GM12801 (cell line): ENCODE results near the gene KXD1.

ENCODE experiments used
- TF ChIP-seq, protein P1 (sequence below): IDR thresholded peaks from one replicate; pipeline ENCODE4 v1.5.1; 2011; ENCODE audit warnings: control low read depth; ENCODE audit not compliant: insufficient read length; ENCODE audit errors: extremely low read depth

KXD1 gene

GRCh38 chr19:18612772-18613588 is 55.3 kb downstream of the KXD1 start, which contains the start of gene TMEM59L:
TMEM59L (plus strand) TSS chr19:18612870; CDS start chr19:18612959, 89 bp downstream.
- TF ChIP-seq, protein P1, sequence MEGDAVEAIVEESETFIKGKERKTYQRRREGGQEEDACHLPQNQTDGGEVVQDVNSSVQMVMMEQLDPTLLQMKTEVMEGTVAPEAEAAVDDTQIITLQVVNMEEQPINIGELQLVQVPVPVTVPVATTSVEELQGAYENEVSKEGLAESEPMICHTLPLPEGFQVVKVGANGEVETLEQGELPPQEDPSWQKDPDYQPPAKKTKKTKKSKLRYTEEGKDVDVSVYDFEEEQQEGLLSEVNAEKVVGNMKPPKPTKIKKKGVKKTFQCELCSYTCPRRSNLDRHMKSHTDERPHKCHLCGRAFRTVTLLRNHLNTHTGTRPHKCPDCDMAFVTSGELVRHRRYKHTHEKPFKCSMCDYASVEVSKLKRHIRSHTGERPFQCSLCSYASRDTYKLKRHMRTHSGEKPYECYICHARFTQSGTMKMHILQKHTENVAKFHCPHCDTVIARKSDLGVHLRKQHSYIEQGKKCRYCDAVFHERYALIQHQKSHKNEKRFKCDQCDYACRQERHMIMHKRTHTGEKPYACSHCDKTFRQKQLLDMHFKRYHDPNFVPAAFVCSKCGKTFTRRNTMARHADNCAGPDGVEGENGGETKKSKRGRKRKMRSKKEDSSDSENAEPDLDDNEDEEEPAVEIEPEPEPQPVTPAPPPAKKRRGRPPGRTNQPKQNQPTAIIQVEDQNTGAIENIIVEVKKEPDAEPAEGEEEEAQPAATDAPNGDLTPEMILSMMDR, result no peak

- TF ChIP-seq, protein P1, result no peak
These were observed 56.0 kb downstream of the KXD1 start for GRCh38 chr19:18613589-18614234.

- TF ChIP-seq, protein P1, result no peak
These were observed 58.4 kb downstream of the KXD1 start for GRCh38 chr19:18616023-18616422.

DNA sequence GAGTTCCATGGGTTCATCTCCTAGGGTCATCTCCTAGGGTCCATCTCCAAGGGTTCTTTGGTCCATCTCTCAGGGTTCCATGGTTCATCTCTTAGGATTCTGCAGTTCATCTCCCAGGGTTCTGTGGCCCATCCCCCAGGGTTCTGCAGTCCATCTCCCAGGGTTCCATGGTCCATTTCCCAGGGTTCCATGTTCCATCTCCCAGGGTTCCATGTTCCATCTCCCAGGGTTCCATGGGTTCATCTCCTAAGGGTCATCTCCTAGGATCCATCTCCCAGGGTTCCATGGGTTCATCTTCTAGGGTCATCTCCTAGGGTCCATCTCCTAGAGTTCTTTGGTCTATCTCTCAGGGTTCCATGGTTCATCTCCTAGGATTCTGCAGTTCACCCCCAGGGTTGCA is 59.9 kb downstream of the KXD1 start:
- TF ChIP-seq, protein P1, result no peak

GRCh38 chr19:18618236-18618635 is 60.6 kb downstream of the KXD1 start:
- TF ChIP-seq, protein P1, result no peak
